ENCODE results near the gene LSS.

LSS gene

DNA sequence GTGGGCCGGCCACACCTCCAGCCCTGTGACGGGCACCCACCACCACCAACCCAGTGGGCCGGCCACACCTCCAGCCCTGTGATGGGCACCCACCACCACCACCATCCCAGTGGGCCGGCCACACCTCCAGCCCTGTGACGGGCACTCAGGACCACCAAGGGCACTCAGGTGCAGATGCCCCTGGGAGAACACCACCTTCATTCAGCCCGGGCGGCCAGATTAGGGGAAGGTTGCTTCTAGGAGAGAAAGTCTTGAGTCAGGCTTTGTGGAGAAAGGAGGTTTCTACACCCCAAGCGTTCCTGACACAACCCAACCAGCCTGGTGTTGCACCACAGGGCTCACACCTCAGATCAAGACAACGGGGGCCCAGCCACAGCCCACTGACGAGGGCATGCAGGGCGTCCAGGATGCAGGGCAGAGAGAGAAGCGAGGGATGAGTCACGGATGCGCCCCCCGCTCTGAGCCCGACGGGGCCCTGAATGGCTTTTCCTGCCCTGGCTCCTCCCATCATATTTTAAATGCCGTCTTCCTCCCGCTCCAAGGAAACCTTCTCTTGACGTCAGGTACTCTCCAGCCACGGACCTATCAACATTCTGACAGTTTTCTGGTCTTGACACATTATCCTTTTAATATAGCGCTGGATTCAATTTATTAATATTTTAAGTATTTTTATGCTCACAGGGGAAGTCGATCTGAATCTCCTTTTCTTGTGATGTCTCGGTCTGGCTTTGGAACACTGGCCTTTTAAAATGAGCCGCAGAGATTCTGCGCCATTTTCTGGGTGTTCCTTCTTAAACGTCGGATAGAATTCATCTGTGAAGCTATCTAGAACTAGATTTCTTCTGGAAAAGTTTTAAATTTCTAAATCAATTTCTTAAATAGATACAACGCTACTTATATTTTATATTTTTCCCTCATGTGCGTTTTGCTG is 43.7 kb downstream of the LSS start:
- TF ChIP-seq, protein P1, sequence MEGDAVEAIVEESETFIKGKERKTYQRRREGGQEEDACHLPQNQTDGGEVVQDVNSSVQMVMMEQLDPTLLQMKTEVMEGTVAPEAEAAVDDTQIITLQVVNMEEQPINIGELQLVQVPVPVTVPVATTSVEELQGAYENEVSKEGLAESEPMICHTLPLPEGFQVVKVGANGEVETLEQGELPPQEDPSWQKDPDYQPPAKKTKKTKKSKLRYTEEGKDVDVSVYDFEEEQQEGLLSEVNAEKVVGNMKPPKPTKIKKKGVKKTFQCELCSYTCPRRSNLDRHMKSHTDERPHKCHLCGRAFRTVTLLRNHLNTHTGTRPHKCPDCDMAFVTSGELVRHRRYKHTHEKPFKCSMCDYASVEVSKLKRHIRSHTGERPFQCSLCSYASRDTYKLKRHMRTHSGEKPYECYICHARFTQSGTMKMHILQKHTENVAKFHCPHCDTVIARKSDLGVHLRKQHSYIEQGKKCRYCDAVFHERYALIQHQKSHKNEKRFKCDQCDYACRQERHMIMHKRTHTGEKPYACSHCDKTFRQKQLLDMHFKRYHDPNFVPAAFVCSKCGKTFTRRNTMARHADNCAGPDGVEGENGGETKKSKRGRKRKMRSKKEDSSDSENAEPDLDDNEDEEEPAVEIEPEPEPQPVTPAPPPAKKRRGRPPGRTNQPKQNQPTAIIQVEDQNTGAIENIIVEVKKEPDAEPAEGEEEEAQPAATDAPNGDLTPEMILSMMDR (conservative IDR thresholded peaks at IDR 0.05) = no peak
- no peak for TF ChIP-seq ZFX (IDR thresholded peaks at IDR 0.05)
- H3K27ac ChIP-seq = peak overlapping the region; percentile 57

DNA sequence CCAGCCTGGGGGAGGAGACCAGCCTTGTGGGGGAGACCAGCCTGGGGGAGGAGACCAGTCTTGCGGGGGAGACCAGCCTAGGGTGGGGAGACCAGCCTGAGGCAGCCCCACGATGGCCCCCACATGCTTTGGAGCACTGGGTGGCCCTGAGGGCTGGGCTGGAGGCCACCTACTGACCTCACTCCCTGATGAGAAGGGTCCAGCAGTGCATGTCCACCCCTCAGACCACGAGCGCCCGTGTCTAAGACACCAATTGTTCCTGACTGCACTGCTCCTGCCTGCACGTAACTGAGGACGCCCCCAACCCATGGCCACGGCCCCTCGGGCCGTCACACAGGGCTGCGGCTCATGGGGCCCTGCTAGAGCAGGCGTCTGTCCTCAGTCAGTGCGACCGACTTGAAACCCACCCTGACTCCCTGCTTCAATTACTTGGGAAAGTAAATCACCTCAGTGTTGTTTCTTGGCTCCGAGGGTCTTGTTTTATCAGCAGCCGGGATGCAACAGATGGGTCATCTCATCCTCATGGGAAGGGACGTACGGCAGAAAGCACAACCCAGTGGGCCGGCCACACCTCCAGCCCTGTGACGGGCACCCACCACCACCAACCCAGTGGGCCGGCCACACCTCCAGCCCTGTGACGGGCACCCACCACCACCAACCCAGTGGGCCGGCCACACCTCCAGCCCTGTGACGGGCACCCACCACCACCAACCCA is 44.5 kb downstream of the LSS start, which contains the start of gene SPATC1L:
TSS of gene SPATC1L (minus strand) at position 550 of the 715 bp plus-strand sequence. CDS start 1,643 bp downstream, outside the sequence.
- TF ChIP-seq, protein P1 (conservative IDR thresholded peaks at IDR 0.05) = no peak
- no peak for TF ChIP-seq ZFX (IDR thresholded peaks at IDR 0.05)
- peak within 1 kb of the TSS; percentile 72 for H3K27ac ChIP-seq

DNA sequence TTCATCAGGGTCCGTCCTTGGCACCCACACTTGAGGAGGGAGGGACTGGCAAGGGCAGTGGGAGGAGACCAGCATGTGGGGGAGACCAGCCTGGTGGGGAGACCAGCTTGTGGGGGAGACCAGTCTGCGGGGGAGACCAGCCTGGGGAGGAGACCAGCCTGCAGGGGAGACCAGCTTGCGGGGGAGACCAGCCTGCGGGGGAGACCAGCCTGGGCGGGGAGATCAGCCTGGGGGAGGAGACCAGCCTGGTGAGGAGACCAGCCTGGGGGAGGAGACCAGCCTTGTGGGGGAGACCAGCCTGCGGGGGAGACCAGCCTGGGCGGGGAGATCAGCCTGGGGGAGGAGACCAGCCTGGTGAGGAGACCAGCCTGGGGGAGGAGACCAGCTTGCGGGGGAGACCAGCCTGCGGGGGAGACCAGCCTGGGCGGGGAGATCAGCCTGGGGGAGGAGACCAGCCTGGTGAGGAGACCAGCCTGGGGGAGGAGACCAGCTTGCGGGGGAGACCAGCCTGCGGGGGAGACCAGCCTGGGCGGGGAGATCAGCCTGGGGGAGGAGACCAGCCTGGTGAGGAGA is 45.2 kb downstream of the LSS start:
- H3K27ac ChIP-seq = peak overlapping the region; percentile 72

DNA sequence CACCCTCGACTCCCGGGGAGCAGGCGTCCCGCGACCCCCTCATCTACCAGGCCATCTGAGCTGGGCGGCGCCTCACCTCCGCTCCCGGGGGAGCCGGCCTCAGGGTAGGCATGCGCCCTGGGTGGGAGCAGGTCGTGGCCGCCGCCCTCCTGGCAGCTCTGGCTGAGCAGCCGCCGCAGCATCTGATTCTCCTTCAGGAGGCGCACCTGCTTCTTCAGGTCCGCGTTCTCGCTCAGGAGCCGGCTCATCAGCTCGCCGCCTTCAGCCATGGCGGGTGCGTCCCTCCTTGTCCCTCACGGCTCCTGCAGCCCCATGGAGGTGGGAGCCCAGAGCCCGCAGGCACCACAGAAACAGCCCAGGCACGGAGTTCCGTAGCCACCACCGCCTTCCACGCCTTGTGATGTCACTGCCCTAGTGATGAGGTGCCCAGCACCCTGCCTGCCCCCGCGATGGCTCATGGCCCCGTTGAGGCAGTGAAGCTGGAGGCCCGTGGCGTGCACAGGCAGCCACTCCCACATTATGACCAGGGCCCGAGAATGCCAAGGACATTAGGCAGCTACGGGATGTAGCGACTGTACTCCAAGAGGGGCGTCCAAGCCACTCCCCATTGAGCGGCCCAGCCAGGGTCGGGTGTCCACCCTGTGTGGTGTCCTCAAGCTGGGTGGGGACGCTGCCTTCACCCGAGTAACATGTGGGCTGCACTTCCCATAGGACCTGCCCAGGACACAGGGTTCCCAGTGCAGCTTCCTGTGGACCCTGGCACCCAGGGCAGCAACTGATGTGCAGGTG is 45.8 kb downstream of the LSS start:
- no peak for TF ChIP-seq ZFX (IDR thresholded peaks at IDR 0.05)
- TF ChIP-seq, protein P1 (conservative IDR thresholded peaks at IDR 0.05) = no peak
- H3K27ac ChIP-seq = peak overlapping the region; percentile 10; the same call in 1 of the 2 replicates

DNA sequence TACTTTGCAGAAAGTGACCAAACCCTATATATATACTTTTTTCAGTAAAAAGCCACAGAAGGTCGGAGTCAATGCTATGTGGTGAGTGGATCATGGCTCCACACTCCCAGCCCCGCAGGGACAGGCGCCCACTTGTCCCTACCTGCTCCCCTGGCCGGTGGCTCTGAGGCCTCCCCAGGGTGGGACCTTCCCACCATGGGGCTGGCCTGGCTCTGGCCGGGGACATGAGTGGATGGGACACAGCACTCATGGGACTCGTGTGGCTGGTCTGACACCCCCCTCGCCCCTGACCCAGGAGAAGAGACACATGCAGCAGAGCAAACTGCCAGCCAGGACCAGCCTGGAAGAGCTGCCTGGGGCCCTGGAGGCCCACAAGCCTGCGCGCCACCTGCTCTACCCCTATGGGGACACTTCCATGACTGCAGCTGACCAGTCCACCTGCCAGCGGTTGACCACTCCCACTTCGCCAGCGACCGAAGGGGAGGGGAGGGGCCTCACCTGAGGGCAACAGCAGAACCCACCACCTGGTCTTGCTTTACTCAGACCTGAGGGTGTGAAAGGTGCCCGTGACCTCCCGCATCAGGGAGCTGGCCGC is 46.5 kb downstream of the LSS start:
- no peak overlapping the region for H3K27ac ChIP-seq
- no peak for TF ChIP-seq ZFX (IDR thresholded peaks at IDR 0.05)
- TF ChIP-seq, protein P1 (conservative IDR thresholded peaks at IDR 0.05) = no peak

DNA sequence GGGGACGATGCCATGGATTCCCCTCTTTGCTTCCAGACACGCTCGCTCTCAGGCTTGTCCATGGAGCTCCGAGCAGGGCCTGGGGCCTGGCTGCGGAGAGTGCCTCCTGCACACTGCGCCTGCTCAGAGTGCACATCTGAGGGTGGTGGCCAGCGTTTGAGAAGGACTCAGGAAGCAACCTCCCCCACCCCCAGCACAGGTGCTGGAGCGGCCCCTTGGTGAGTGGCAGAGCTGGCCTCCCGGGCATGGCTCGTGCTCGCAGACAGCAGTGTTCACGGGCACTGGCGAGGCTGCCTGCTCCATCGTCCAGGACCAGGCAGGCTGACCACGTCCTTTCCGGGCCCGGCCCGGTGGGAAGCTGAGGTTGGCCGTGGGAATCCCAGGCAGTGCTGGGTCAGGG is 47.1 kb downstream of the LSS start:
- no peak overlapping the region for H3K27ac ChIP-seq
- TF ChIP-seq, protein P1 (conservative IDR thresholded peaks at IDR 0.05) = no peak
- TF ChIP-seq ZFX (IDR thresholded peaks at IDR 0.05) = no peak
